ENCODE measurements around the gene GPR160.

DNA sequence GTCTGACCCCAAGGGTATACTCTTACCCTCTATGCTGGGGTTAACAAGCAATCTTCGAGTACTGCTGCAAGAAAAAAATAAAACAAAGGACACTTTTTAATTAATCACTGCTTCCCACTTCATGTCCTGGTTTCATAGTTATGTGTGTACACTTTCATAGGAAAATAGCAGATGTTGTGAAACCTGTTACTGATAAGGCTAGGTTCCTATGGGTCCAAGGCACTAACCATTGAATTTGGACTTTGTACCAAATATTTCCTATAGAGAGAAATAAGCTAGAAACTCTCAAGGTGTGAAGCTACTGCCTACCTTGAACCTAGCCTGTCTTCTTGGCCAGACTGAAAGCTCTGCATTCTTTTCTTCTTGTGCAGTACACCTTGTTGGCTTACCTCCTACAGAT, 14.6 kb upstream of the GPR160 start:
- TF ChIP-seq ZFP41 (CRISPR knock-in tag; IDR thresholded peaks at IDR 0.05; ENCODE audit: borderline replicate concordance) (no peak), CREB1 (IDR thresholded peaks at IDR 0.05) (no peak), CREB1 (CRISPR knock-in tag; IDR thresholded peaks at IDR 0.05) (no peak), CTCF (CRISPR knock-in tag; IDR thresholded peaks at IDR 0.05) (no peak), RAD21 (CRISPR knock-in tag; IDR thresholded peaks at IDR 0.05) (no peak), ZSCAN25 (CRISPR knock-in tag; IDR thresholded peaks at IDR 0.05) (no peak)
- TF ChIP-seq, protein P1, sequence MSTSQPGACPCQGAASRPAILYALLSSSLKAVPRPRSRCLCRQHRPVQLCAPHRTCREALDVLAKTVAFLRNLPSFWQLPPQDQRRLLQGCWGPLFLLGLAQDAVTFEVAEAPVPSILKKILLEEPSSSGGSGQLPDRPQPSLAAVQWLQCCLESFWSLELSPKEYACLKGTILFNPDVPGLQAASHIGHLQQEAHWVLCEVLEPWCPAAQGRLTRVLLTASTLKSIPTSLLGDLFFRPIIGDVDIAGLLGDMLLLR (CRISPR knock-in tag; IDR thresholded peaks at IDR 0.05): no peak
- TF ChIP-seq, protein P2, sequence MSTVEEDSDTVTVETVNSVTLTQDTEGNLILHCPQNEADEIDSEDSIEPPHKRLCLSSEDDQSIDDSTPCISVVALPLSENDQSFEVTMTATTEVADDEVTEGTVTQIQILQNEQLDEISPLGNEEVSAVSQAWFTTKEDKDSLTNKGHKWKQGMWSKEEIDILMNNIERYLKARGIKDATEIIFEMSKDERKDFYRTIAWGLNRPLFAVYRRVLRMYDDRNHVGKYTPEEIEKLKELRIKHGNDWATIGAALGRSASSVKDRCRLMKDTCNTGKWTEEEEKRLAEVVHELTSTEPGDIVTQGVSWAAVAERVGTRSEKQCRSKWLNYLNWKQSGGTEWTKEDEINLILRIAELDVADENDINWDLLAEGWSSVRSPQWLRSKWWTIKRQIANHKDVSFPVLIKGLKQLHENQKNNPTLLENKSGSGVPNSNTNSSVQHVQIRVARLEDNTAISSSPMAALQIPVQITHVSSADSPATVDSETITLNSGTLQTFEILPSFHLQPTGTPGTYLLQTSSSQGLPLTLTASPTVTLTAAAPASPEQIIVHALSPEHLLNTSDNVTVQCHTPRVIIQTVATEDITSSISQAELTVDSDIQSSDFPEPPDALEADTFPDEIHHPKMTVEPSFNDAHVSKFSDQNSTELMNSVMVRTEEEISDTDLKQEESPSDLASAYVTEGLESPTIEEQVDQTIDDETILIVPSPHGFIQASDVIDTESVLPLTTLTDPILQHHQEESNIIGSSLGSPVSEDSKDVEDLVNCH (CRISPR knock-in tag; IDR thresholded peaks at IDR 0.05): no peak
